Measurements from ENCODE around the gene ASCC1. TPM values are rescaled to one million over a fixed set of nuclear protein-coding genes. Genes with fewer than 3 reads are reported as not detected.
A peak's percentile ranks its signal among the peaks of the same experiment; 100 is the strongest.

ASCC1 gene
- total and polyA plus RNA-seq, 8 donors: 4.3 to 142 (median 13.6) TPM

- H3K9me3 ChIP-seq: no peaks in the 10 kb centered on the region
- no peaks in the 10 kb centered on the region for H3K36me3 ChIP-seq
- no peaks in the 10 kb centered on the region for H3K27me3 ChIP-seq
- H3K4me1 ChIP-seq: peaks cover 0 to 18% (median 3%) of the 10 kb centered on the region in 4 donors
- no peak overlapping the region for H3K27ac ChIP-seq
- no peak overlapping the region for H3K4me3 ChIP-seq
- intact Hi-C loops (cut with DNase I; ENCODE audit: low total_unique reads): no loop called here
- DNase-seq: no peak
- 80 to 93% (median 83%) methylated on average over 8 to 14 of the region's 14 CpGs for WGBS, 5 donors
- no peak for TF ChIP-seq POLR2AphosphoS5 (IDR thresholded peaks at IDR 0.05)
- TF ChIP-seq, protein P1, sequence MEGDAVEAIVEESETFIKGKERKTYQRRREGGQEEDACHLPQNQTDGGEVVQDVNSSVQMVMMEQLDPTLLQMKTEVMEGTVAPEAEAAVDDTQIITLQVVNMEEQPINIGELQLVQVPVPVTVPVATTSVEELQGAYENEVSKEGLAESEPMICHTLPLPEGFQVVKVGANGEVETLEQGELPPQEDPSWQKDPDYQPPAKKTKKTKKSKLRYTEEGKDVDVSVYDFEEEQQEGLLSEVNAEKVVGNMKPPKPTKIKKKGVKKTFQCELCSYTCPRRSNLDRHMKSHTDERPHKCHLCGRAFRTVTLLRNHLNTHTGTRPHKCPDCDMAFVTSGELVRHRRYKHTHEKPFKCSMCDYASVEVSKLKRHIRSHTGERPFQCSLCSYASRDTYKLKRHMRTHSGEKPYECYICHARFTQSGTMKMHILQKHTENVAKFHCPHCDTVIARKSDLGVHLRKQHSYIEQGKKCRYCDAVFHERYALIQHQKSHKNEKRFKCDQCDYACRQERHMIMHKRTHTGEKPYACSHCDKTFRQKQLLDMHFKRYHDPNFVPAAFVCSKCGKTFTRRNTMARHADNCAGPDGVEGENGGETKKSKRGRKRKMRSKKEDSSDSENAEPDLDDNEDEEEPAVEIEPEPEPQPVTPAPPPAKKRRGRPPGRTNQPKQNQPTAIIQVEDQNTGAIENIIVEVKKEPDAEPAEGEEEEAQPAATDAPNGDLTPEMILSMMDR (IDR thresholded peaks at IDR 0.05): no peak
- no peak for TF ChIP-seq POLR2A (IDR thresholded peaks at IDR 0.05)
- no peak for TF ChIP-seq EP300 (IDR thresholded peaks at IDR 0.05)
Observed at GRCh38 chr10:72080042-72080975, 135.8 kb downstream of the ASCC1 start.

DNA sequence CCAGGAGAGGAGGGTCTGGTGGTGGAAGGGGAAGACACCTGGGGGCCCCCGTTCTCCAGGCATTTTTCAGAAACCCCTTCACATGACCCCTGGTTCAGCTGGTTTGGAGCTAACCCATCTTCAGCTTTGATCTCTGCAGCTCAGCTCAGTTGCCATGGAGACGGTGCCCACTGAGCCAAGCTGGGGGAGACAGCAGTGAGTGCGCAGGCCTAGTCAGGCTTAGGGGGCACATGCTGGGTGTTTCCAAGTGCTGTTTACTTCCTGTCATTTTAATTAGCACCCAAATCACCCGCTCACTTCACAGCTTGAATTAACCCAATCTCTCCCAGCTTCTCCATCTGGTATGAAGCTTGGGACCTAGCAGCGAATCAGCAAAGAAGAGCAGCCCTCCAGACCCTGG, 136.7 kb downstream of the ASCC1 start:
- Histone ChIP-seq H3K27me3 (no peaks in the 10 kb centered on the region), H3K4me3 (no peak overlapping the region), H3K36me3 (no peaks in the 10 kb centered on the region), H3K9me3 (no peaks in the 10 kb centered on the region), H3K4me1 (peaks cover 0 to 18% (median 3%) of the 10 kb centered on the region in 4 donors), H3K27ac (no peak overlapping the region)
- DNase-seq: peak in 1 of 2 donors; percentile 78
- 74 to 85% (median 78%) methylated on average over 5 of the region's 5 CpGs for WGBS, 5 donors
- intact Hi-C loops (cut with DNase I; ENCODE audit: low total_unique reads): no loop called here
- TF ChIP-seq EP300 (IDR thresholded peaks at IDR 0.05) (no peak), POLR2AphosphoS5 (IDR thresholded peaks at IDR 0.05) (no peak)
- TF ChIP-seq, protein P1 (IDR thresholded peaks at IDR 0.05): no peak

DNA sequence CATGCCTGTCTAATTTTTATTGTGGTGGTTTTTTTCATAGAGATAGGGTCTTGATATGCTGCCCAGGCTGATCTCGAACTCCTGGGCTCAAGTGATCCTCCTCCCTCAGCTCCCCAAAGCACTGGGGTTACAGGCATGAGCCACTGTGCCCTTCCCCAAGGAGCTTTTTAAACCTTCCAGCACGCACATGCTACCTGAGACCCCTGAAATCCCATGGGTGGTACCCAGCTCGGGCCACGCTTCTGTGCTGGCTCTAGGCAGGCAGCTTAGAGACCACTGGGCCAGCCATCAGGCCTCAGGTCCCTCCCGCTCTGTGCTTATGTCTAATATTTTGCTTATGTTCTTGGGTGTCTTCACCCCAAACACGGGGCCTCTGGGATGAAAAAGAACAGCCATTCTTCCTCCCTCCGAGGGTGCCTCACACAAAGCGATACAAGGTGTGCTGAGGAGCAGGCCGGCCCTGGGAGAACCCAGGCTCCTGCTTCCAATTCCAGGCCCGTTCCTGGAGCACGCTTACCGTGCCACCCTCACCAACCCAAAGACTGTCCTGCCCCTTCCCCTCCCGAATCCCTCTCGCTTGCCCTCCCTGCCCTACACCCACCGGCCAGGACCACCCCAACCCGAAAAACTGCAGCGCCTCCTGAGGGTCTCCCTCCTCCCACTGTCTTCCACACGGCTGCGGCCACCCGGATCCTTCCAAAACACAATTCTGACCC, 138.6 kb downstream of the ASCC1 start:
- DNase-seq: no peak
- Histone ChIP-seq H3K4me3 (no peak overlapping the region), H3K4me1 (peaks cover 0 to 18% (median 3%) of the 10 kb centered on the region in 4 donors), H3K36me3 (no peaks in the 10 kb centered on the region), H3K27me3 (no peaks in the 10 kb centered on the region), H3K9me3 (no peaks in the 10 kb centered on the region), H3K27ac (no peak overlapping the region)
- 90 to 94% (median 91%) methylated on average over 20 of the region's 20 CpGs for WGBS, 5 donors
- TF ChIP-seq, protein P1 (IDR thresholded peaks at IDR 0.05): no peak
- TF ChIP-seq POLR2AphosphoS5 (IDR thresholded peaks at IDR 0.05): no peak
- no peak for TF ChIP-seq EP300 (IDR thresholded peaks at IDR 0.05)
- TF ChIP-seq POLR2A (IDR thresholded peaks at IDR 0.05): no peak
- intact Hi-C loops (cut with DNase I; ENCODE audit: low total_unique reads): no loop called here

- H3K4me1 ChIP-seq: peaks cover 0 to 11% (median 3%) of the 10 kb centered on the region in 4 donors
- no peaks in the 10 kb centered on the region for H3K36me3 ChIP-seq
- TF ChIP-seq, protein P1 (IDR thresholded peaks at IDR 0.05): no peak
- TF ChIP-seq POLR2A (IDR thresholded peaks at IDR 0.05) (no peak), EP300 (IDR thresholded peaks at IDR 0.05) (no peak), POLR2AphosphoS5 (IDR thresholded peaks at IDR 0.05) (no peak)
- no peaks in the 10 kb centered on the region for H3K27me3 ChIP-seq
- no peak overlapping the region for H3K4me3 ChIP-seq
- DNase-seq: no peak
- H3K27ac ChIP-seq: no peak overlapping the region
- H3K9me3 ChIP-seq: no peaks in the 10 kb centered on the region
- intact Hi-C loops (cut with DNase I; ENCODE audit: low total_unique reads): no loop called here
- WGBS, 5 donors: 67 to 72% (median 70%) methylated on average over 4 to 5 of the region's 5 CpGs
Observed at GRCh38 chr10:72076756-72077155, 139.3 kb downstream of the ASCC1 start.

All from stomach (tissue), 9 donors.